Endothelial cell (in vitro differentiated cells): Measurements from ENCODE around the gene CABP7. TPM values are rescaled to one million over a fixed set of nuclear protein-coding genes. Genes with fewer than 3 reads are reported as not detected.
"Not testable (repeated sequence)": the region's sequence is repeated elsewhere in the genome, so short reads cannot be mapped to it uniquely, and the experiment has no call there.

ENCODE experiments used
- DNase-seq: peaks from one replicate; pipeline ENCODE4 v3.0.0; 2021; ENCODE audit warnings: low spot score
- H3K27ac Mint-ChIP-seq: one replicate; pipeline ENCODE4 v1.8.0; 2021; ENCODE audit warnings: mixed read lengths, inconsistent platforms; ENCODE audit not compliant: unreplicated experiment
- H3K27me3 Mint-ChIP-seq: one replicate; pipeline ENCODE4 v1.8.0; 2021; ENCODE audit warnings: mild to moderate bottlenecking, moderate library complexity, mixed read lengths, inconsistent platforms; ENCODE audit not compliant: unreplicated experiment
- H3K36me3 Mint-ChIP-seq: one replicate; pipeline ENCODE4 v1.8.0; 2021; ENCODE audit warnings: mild to moderate bottlenecking, low read depth, mixed read lengths, inconsistent platforms; ENCODE audit not compliant: unreplicated experiment
- H3K4me1 Mint-ChIP-seq: one replicate; pipeline ENCODE4 v1.8.0; 2021; ENCODE audit warnings: mild to moderate bottlenecking, mixed read lengths, inconsistent platforms; ENCODE audit not compliant: unreplicated experiment
- H3K4me3 Mint-ChIP-seq: one replicate; pipeline ENCODE4 v1.8.0; 2021; ENCODE audit warnings: mild to moderate bottlenecking, mixed read lengths, inconsistent platforms; ENCODE audit not compliant: unreplicated experiment
- H3K9me3 Mint-ChIP-seq: one replicate; pipeline ENCODE4 v1.8.0; 2021; ENCODE audit warnings: mixed read lengths, inconsistent platforms; ENCODE audit not compliant: unreplicated experiment
- total RNA-seq: library from RNA; stranded (reverse); fragmentation: NEBNext Ultra II Directional; extraction: Animal tissue kit (Norgen Biotek cat#: 25700); gene quantifications from one replicate; pipeline ENCODE4 v1.2.1, GENCODE V29; 2021; ENCODE audit not compliant: unreplicated experiment
- TF ChIP-seq, protein P1 (sequence below): fragments of 200-600 bp; sonication (generic); IDR thresholded peaks from one replicate; pipeline ENCODE4 v1.5.0; 2021; ENCODE audit warnings: antibody characterized with exemption; ENCODE audit not compliant: unreplicated experiment

Gene CABP7
- total RNA-seq, 1 donor from 2014 or later: not detected

DNA sequence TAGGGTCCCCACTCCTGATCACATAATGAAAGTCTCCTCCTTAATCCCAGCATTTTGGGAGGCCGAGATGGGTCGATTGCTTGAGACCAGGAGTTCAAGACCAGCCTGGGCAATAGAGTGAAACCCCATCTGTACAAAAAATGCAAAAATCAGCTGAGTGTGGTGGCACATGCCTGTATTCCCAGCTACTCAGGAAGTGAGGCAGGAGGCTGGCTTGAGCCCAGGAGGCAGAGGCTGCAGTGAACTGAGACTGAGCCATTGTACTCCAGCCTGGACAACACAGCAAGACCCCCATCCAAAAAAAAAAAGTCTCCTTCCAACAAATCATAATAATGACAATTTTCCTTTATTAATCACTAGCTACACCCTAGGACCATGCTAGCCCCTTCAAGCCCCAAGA, 31.9 kb downstream of the CABP7 start:
- Mint-ChIP-seq H3K9me3 (no peaks in the 10 kb centered on the region), H3K36me3 (peaks cover 16% of the 10 kb centered on the region), H3K27ac (no peak overlapping the region), H3K27me3 (peaks cover 6% of the 10 kb centered on the region), H3K4me3 (no peak overlapping the region), H3K4me1 (no peaks in the 10 kb centered on the region)
- no peak for DNase-seq
- TF ChIP-seq, protein P1, sequence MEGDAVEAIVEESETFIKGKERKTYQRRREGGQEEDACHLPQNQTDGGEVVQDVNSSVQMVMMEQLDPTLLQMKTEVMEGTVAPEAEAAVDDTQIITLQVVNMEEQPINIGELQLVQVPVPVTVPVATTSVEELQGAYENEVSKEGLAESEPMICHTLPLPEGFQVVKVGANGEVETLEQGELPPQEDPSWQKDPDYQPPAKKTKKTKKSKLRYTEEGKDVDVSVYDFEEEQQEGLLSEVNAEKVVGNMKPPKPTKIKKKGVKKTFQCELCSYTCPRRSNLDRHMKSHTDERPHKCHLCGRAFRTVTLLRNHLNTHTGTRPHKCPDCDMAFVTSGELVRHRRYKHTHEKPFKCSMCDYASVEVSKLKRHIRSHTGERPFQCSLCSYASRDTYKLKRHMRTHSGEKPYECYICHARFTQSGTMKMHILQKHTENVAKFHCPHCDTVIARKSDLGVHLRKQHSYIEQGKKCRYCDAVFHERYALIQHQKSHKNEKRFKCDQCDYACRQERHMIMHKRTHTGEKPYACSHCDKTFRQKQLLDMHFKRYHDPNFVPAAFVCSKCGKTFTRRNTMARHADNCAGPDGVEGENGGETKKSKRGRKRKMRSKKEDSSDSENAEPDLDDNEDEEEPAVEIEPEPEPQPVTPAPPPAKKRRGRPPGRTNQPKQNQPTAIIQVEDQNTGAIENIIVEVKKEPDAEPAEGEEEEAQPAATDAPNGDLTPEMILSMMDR: no peak

DNA sequence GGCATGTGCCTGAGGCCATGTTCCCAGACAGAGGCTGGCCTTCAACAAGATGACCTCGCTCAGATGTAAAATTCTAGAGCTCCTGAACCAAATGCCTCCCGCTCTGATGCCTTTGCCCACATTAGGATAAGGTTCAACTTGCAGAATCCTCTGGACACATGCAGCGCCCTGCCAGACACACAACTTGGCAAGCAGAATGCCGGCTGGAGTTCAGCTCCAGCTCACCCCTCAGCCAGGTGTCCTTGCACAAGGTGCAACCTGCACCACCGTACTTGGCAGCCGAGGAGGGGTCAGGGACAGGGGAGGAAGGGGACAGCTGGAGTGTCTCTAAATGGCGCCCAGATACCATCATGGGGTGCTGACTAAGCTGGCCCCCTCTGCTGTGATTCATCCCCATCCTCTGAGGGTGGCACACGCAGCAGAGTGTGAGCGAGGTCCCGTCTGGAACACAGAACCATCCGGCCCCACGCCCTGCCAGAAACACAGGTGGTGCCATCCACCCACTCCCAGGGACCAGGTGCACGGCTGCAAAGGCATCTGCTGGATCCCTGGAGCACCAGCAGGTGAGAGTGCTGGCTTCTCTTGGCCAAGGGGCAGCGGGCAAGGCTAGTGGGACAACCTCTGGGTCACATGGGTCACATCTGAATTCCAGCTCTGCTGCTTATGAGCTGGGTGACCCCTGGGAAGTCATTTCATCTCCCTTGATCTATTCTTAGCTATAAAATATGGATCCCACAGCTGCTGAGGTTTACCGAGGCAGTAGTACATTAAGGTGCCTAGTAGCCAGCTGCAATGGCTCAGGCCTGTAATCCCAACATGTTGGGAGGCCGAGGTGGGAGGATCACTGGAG, 34.2 kb downstream of the CABP7 start:
- Mint-ChIP-seq H3K4me3 (no peak overlapping the region), H3K4me1 (no peaks in the 10 kb centered on the region), H3K36me3 (peaks cover 7% of the 10 kb centered on the region), H3K9me3 (no peaks in the 10 kb centered on the region), H3K27ac (no peak overlapping the region), H3K27me3 (peaks cover 6% of the 10 kb centered on the region)
- DNase-seq: no peak
- TF ChIP-seq, protein P1: no peak

DNA sequence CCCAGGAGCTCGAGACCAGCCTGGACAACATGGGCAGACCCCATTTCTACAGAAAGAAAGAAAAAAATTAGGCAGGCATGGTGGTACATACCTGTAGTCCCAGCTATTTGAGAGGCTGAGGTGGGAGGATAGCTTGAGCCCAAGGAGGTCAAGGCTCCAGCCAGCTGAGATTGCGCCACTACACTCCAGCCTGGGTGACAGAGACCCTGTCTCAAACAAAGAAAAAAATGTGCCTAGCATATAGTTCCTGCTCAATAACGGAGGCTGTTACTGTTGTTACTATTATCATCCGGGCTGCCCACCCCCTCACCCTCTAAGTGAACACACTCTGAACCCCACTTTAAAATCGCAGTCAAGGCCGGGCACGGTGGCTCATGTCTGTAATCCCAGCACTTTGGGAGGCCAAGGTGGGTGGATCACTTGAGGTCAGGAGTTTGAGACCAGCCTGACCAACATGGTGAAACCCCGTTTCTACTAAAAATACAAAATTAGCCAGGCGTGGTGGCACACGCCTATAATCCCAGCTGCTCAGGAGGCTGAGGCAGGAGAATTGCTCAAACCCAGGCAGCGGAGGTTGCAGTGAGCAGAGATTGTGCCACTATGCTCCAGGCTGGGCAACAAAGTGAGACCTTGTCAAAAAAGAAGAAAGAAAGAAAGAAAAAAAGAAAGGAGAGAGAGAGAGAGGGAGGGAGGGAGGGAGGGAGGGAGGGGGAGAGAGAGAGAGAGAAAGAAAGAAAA, 35.0 kb downstream of the CABP7 start:
- H3K27me3 Mint-ChIP-seq, H3K27ac Mint-ChIP-seq, H3K9me3 Mint-ChIP-seq, DNase-seq, H3K36me3 Mint-ChIP-seq, H3K4me1 Mint-ChIP-seq, H3K4me3 Mint-ChIP-seq: not testable (repeated sequence)

DNA sequence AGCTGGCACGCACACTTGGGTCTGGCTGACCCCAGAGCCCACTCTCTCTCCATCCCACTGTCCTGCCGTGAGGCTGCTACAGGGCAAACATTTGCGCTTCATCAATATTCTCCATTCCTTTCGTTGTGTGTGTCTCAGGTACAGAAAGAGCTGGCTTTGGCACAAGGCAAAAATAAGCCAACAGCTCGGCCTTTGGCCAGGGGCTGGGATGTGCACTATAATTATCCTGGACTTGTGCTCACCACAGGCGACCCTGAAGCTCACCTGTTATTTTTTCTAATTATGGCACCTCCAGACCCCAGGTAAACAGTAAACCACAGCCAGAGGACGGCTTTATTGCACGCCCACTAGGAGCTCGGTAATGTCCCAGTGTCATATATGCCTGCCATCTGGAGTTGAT, 36.1 kb downstream of the CABP7 start:
- Mint-ChIP-seq H3K36me3 (no peaks in the 10 kb centered on the region), H3K4me3 (no peak overlapping the region), H3K9me3 (no peaks in the 10 kb centered on the region), H3K27me3 (peaks cover 4% of the 10 kb centered on the region), H3K27ac (no peak overlapping the region), H3K4me1 (no peaks in the 10 kb centered on the region)
- DNase-seq: no peak
- TF ChIP-seq, protein P1: no peak

DNA sequence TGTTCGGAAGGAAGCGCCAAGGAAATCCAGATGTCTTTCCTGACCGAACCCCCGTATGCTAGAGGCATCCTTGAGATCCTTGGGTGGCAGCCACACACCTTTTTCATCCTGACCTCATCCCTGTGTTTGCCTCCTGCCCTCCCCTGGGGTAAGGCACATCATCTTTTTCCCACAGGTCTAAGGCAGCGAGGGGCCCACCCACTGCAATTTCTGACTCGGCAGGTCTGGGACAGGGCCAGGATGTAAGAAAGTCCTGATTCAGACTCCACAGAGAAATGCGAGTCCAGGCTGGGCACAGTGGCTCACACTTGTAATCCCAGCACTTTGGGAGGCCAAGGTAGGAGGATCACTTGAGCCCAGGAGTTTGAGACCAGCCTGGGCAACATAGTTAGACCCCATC, 36.5 kb downstream of the CABP7 start:
- Mint-ChIP-seq H3K27me3 (peaks cover 4% of the 10 kb centered on the region), H3K9me3 (no peaks in the 10 kb centered on the region), H3K27ac (no peak overlapping the region), H3K4me3 (no peak overlapping the region), H3K36me3 (no peaks in the 10 kb centered on the region), H3K4me1 (no peaks in the 10 kb centered on the region)
- TF ChIP-seq, protein P1: no peak
- DNase-seq: no peak
